Endothelial cell of umbilical vein (primary cell): Measurements from ENCODE around the gene SCAF8. TPM values are rescaled to one million over a fixed set of nuclear protein-coding genes. Genes with fewer than 3 reads are reported as not detected.
A peak's percentile ranks its signal among the peaks of the same experiment; 100 is the strongest.

Experiments used
- BruUV-seq: library from RNA; stranded (reverse); fragments of 400-500 nt; replicated peaks from 2 replicates; lab custom pipeline; 2021; lab: Mats Ljungman, UMichigan
- CTCF ChIA-PET: fragments of 300-600, 350-600 bp; sonication (Branson Sonifier 250); formaldehyde crosslinking; loops from one replicate; lab custom pipeline; 2021; ENCODE audit warnings: antibody characterized with exemption, inconsistent platforms; lab: Charles Lee
- POLR2A ChIA-PET: fragments of 300-600, 350-600 bp; sonication (Branson Sonifier 250); formaldehyde crosslinking; loops from one replicate; lab custom pipeline; 2021; ENCODE audit warnings: antibody characterized with exemption, inconsistent platforms; lab: Charles Lee
- DNase-seq: peaks from one replicate; pipeline ENCODE4 v3.0.0-alpha.2; 2011; ENCODE audit warnings: low read depth, low spot score
- FAIRE-seq: peaks from 2 replicates; lab custom pipeline; 2011; peaks lifted over from hg19 to GRCh38; lab: Jason Lieb, UNC
- H2AFZ ChIP-seq: 2 replicates; pipeline ENCODE4 v1.6.0; 2012; ENCODE audit warnings: low read depth, low read length, control low read depth, inconsistent platforms
- H3K27ac ChIP-seq: 2 replicates; pipeline ENCODE4 v1.5.1; 2011; ENCODE audit warnings: low read depth, mild to moderate bottlenecking, control low read depth, low read length, moderate library complexity; ENCODE audit not compliant: insufficient read depth
- H3K27me3 ChIP-seq, 2 experiments: 2 replicates each; pipeline versions ENCODE4 v1.6.0 to v1.6.1; 2011; ENCODE audit warnings: low read length in 2 of 2, mixed read lengths in 1 of 2; ENCODE audit not compliant: control insufficient read depth in 2 of 2, insufficient read depth in 2 of 2
- H3K36me3 ChIP-seq, 2 experiments: 2 replicates in 1 of 2; 3 replicates in 1 of 2; pipeline ENCODE4 v1.5.1; 2011; ENCODE audit warnings: low read length in 2 of 2, mild to moderate bottlenecking in 1 of 2, moderate library complexity in 1 of 2; ENCODE audit not compliant: control insufficient read depth in 2 of 2, insufficient read depth in 2 of 2; ENCODE audit errors: extremely low read depth in 1 of 2
- H3K4me1 ChIP-seq: 3 replicates; pipeline ENCODE4 v1.5.1; 2011; ENCODE audit warnings: mild to moderate bottlenecking, low read length; ENCODE audit not compliant: control insufficient read depth, insufficient read depth; ENCODE audit errors: extremely low read depth
- H3K4me2 ChIP-seq: 2 replicates; pipeline ENCODE4 v1.6.1; 2011; ENCODE audit warnings: low read length, control low read depth, mixed read lengths; ENCODE audit not compliant: insufficient read depth
- H3K4me3 ChIP-seq, 3 experiments: fragments of 200-600 bp in 1 of 3; sonication (generic), shearing (Covaris generic) in 1 of 3; replicated peaks in 1 of 3; 2 replicates each; pipeline ENCODE4 v1.5.1; 2011 to 2016; ENCODE audit warnings: control low read depth in 3 of 3, low read length in 3 of 3, mild to moderate bottlenecking in 2 of 3, inconsistent platforms in 1 of 3, low read depth in 1 of 3, moderate library complexity in 1 of 3; ENCODE audit not compliant: insufficient read depth in 1 of 3
- H3K79me2 ChIP-seq: 2 replicates; pipeline ENCODE4 v1.6.0; 2012; ENCODE audit warnings: low read length, inconsistent platforms; ENCODE audit not compliant: control insufficient read depth, insufficient read depth
- H3K9ac ChIP-seq: replicated peaks from 2 replicates; pipeline ENCODE3; 2011; ENCODE audit warnings: low read length, control low read depth; ENCODE audit not compliant: insufficient read depth; ENCODE audit errors: extremely low read depth
- H3K9me1 ChIP-seq: replicated peaks from 3 replicates; pipeline ENCODE4 v1.6.0; 2011; ENCODE audit warnings: mild to moderate bottlenecking, low read length; ENCODE audit not compliant: control insufficient read depth, insufficient read depth; ENCODE audit errors: extremely low read depth
- H3K9me3 ChIP-seq: replicated peaks from 2 replicates; pipeline ENCODE4 v1.5.1; 2012; ENCODE audit warnings: low read length, inconsistent platforms; ENCODE audit not compliant: control insufficient read depth, insufficient read depth
- H4K20me1 ChIP-seq: replicated peaks from 2 replicates; pipeline ENCODE3; 2011; ENCODE audit warnings: mild to moderate bottlenecking, low read length; ENCODE audit not compliant: control insufficient read depth, insufficient read depth; ENCODE audit errors: extremely low read depth
- EZH2 ChIP-seq: IDR thresholded peaks from 2 replicates; pipeline ENCODE4 v1.6.1; 2012; ENCODE audit warnings: borderline replicate concordance, low read depth, mild to moderate bottlenecking, moderate library complexity, low read length, inconsistent platforms; ENCODE audit not compliant: severe bottlenecking
- FOS ChIP-seq: IDR thresholded peaks from 2 replicates; pipeline ENCODE4 v1.6.1; 2011; ENCODE audit warnings: mild to moderate bottlenecking, low read length, moderate library complexity, borderline replicate concordance; ENCODE audit not compliant: insufficient read depth
- GATA2 ChIP-seq: IDR thresholded peaks from 2 replicates; pipeline ENCODE4 v1.7.0; 2011; ENCODE audit warnings: low read depth, mild to moderate bottlenecking, moderate library complexity, mixed read lengths, low read length; ENCODE audit not compliant: insufficient read length, insufficient read depth
- JUN ChIP-seq: IDR thresholded peaks from 2 replicates; pipeline ENCODE4 v1.6.1; 2011; ENCODE audit warnings: borderline replicate concordance, low read depth; ENCODE audit not compliant: insufficient read length, insufficient read depth
- MYC ChIP-seq: IDR thresholded peaks from one replicate; pipeline ENCODE4 v1.6.1; 2011; ENCODE audit warnings: mild to moderate bottlenecking, low read depth, low read length
- POLR2A ChIP-seq: IDR thresholded peaks from 2 replicates; pipeline ENCODE4 v1.6.1; 2012; ENCODE audit warnings: low read depth, mild to moderate bottlenecking, control low read depth, low read length
- POLR2AphosphoS5 ChIP-seq: IDR thresholded peaks from 2 replicates; pipeline ENCODE4 v1.6.1; 2012; ENCODE audit warnings: low read depth, mild to moderate bottlenecking, control low read depth, low read length, moderate library complexity; ENCODE audit not compliant: insufficient read depth
- dilution Hi-C: fragments of 300-500 bp; cut with MboI; formaldehyde crosslinking; loops from one replicate; pipeline ENCODE4 v1.15.0; 2019; ENCODE audit warnings: low sequenced_read_pairs; ENCODE audit not compliant: extremely low pct_ligation_motif_present
- intact Hi-C: fragments of 100-400 bp; cut with micrococcal nuclease; formaldehyde crosslinking; loops from one replicate; pipeline ENCODE4 v1.10.0; 2022
- polyA plus RNA-seq, 4 experiments: library from polyadenylated mRNA; depleted of rRNA in 3 of 4; stranded (reverse) in 3 of 4; unstranded in 1 of 4; fragments of >200 nt; gene quantifications; 2 replicates each; pipeline versions ENCODE4 v1.2.1 to v1.2.3, GENCODE V29; 2011 to 2012; ENCODE audit warnings: missing spikeins in 1 of 4
- total RNA-seq: library from RNA; stranded (reverse); gene quantifications from 2 replicates; pipeline ENCODE4 v1.2.3, GENCODE V29; 2021
- TF ChIP-seq, protein P1 (sequence below), 2 donors: IDR thresholded peaks; 1 replicate in 1 of 2; 2 replicates in 1 of 2; pipeline ENCODE4 v1.5.1; 2011; ENCODE audit warnings: low read length in 2 of 2, mild to moderate bottlenecking in 2 of 2, moderate library complexity in 2 of 2, control low read depth in 1 of 2, inconsistent platforms in 1 of 2, low read depth in 1 of 2; ENCODE audit not compliant: insufficient read depth in 1 of 2; ENCODE audit errors: extremely low read depth in 1 of 2
- TF ChIP-seq, protein P2 (sequence below): IDR thresholded peaks from 2 replicates; pipeline ENCODE4 v1.6.1; 2011; ENCODE audit not compliant: insufficient read depth, insufficient read length

SCAF8 gene
- total and polyA plus RNA-seq, 2 donors (not counting 3 experiments of a cell fraction or from before 2014, with no cell fraction given): 11.7 to 37.8 TPM

DNA sequence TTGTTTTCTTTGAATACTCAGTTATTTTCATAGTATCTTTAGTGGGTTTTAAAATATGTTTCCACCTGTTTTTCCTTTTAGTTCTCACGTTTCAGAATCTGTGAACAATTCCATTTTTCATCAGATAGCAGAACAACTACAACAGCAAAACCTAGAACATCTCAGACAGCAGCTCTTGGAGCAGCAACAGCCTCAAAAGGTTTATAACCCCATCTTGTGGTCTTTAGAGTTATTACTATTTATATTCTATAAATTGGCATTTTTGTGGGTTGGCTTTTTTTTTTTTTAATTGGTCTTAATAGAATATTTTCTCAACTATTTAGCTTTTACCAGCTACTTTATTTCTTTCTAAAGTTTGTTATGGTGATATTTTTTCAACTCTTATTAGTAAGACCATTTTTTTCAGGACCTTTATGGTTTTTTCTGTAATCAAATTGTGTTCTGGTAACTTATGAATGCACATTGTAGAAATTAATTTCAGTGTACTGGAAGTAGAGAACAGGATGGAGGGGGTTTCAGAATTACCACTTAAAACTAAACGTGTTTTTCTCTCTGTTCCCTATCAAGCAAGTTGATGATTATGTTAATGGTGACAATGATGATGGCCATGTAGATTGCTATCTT, 72.2 kb downstream of the SCAF8 start:
- FAIRE-seq: peak; percentile 40
- CTCF ChIA-PET: interaction anchor here (0.7 to 6.9 kb wide), 23 partner anchors 9 to 651 kb away, joined by 3 to 226 read pairs (median 4); partner anchors contain the start of gene CNKSR3
- no peak overlapping the region for H3K27ac ChIP-seq

More for the DNA sequence above, 72.2 kb downstream of the SCAF8 start:
- no peak for TF ChIP-seq POLR2A
- TF ChIP-seq, protein P1, sequence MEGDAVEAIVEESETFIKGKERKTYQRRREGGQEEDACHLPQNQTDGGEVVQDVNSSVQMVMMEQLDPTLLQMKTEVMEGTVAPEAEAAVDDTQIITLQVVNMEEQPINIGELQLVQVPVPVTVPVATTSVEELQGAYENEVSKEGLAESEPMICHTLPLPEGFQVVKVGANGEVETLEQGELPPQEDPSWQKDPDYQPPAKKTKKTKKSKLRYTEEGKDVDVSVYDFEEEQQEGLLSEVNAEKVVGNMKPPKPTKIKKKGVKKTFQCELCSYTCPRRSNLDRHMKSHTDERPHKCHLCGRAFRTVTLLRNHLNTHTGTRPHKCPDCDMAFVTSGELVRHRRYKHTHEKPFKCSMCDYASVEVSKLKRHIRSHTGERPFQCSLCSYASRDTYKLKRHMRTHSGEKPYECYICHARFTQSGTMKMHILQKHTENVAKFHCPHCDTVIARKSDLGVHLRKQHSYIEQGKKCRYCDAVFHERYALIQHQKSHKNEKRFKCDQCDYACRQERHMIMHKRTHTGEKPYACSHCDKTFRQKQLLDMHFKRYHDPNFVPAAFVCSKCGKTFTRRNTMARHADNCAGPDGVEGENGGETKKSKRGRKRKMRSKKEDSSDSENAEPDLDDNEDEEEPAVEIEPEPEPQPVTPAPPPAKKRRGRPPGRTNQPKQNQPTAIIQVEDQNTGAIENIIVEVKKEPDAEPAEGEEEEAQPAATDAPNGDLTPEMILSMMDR (IDR thresholded peaks at IDR 0.05; ENCODE audit: extremely low read depth in 1 of 2, insufficient read depth in 1 of 2, low read depth in 1 of 2, low read length in 2 of 2): peak in 1 of 2 donors; percentile 30
- TF ChIP-seq POLR2AphosphoS5: no peak
- TF ChIP-seq EZH2: no peak
- TF ChIP-seq JUN: no peak
- TF ChIP-seq MYC: no peak
- TF ChIP-seq GATA2: no peak
- no peak for TF ChIP-seq FOS
- TF ChIP-seq, protein P2, sequence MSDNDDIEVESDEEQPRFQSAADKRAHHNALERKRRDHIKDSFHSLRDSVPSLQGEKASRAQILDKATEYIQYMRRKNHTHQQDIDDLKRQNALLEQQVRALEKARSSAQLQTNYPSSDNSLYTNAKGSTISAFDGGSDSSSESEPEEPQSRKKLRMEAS: no peak
- Histone ChIP-seq H2AFZ (no peak overlapping the region), H3K4me1 (no peaks in the 10 kb centered on the region), H3K9me1 (no peaks in the 10 kb centered on the region), H3K4me2 (no peak overlapping the region), H3K79me2 (peaks cover 4% of the 10 kb centered on the region), H4K20me1 (no peaks in the 10 kb centered on the region), H3K4me3 (no peak overlapping the region), H3K9me3 (no peaks in the 10 kb centered on the region), H3K9ac (no peak overlapping the region), H3K27me3 (no peaks in the 10 kb centered on the region), H3K36me3 (peaks cover 3 to 17% of the 10 kb centered on the region in 2 experiments)
- DNase-seq: peak; percentile 69
- intact Hi-C loops: loop anchor here (1.0 kb wide), 3 partner anchors 72 to 651 kb away; partner anchors contain the start of gene SCAF8
- no TSS peak for BruUV-seq
- dilution Hi-C loops: no loop called here
- POLR2A ChIA-PET: interaction anchor here (0.6 to 0.7 kb wide), 2 partner anchors 130 to 237 kb away, joined by 4 to 6 read pairs; no protein-coding TSS in a partner anchor
